CD4-positive, alpha-beta T cell treated with Interleukin-10 for 1 hour (primary cell): ENCODE data around the gene MDP1.
"Not testable (repeated sequence)": the region's sequence is repeated elsewhere in the genome, so short reads cannot be mapped to it uniquely, and the experiment has no call there.

Experiments used
- DNase-seq: peaks from one replicate; pipeline ENCODE4 v3.0.0-alpha.2; 2020

MDP1 gene

DNA sequence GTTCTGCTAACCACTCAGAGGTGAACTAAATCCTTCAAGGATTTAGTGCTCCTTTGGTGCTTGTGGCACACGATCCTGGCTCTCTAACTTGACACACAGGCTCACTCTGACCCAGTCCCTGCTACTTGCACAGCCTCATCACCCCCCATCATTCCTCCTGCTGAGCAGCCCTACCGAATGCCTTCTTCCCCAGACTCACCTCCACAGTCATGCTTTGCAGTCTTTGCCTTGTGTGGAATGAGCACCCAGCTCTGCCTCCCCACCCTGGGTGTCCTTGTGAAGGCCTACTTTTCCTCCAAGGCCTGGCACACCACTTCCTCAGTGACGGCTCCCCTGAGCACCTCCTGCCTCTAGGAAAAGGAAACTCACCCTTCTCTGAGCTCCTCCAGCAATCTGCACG is 34.5 kb upstream of the MDP1 start:
- no peak for DNase-seq

DNA sequence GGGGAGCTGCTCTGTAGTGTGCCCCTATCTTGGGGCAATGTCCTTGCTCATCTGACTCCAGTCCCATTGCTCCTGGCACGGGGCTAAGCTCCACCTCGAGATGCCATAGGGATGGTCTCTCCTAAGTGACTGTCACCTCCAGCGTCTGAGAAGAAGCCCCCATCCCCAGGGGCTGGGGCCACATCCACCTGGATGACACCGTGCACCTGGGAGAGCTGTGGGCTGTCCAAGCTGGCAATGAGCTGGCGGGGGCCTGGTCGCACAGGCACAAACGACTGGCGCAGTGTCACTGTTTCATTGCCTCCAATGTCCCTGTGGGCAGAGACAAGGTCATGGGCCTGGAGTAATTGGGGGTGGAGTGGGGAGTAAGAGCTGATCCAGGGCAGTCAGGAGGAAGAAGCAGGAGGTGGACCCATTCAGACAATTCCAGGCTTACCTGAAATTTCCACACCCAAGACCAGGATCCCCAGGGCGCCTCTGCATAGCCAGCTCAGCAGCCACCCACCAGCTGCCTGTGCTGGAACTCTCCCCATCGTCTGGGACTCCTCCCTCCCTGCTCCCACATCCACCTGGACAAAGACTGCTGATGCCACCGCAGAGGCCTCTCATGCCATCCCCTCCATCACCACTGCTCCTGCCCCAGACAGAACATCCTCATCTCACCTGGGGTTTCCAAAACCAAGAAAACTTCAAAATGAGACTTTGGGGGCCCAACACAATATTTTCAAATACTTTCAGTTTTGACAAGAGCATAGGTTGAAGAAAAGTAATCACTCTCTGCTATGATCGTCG is 33.6 kb upstream of the MDP1 start:
- DNase-seq, result no peak

DNA sequence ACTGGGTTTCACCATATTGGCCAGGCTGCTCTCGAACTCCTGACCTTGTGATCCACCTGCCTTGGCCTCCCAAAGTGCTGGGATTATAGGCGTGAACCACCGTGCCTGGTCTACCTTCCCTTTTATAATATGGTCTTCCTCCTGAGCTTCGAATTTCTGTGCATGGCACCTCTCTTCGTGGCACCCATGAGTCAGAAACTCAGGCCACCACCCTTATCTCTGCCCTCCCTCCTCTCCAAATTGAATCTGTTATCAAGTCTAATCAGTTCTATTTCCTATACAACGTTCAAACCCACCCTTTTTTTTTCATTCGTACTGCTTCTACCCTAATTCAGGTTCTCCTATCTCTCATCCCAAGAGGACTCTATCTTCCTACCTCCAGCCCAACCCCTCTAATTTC is 31.6 kb upstream of the MDP1 start:
- DNase-seq, result no peak

DNA sequence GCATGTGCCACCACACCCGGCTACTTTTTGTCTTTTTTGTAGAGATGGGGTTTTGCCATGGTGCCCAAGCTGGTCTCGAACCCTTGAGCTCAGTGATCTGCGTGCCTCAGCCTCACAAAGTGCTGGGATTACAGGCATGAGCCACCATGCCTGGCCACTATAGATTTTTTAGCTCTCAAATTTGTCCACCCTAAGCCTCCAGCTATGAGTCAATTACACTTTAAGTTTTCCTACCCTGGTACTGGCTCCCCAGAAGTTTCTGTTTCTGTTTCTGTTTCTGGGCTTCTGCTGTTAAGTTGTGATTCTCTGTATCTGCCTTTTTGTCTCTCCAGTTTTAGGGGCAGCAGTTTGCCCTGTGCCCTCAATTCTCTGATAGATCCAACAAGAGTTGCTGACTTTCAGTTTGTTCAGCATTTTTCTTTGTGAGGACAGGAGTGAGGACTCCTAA is 30.9 kb upstream of the MDP1 start:
- peak; percentile 63 for DNase-seq

DNA sequence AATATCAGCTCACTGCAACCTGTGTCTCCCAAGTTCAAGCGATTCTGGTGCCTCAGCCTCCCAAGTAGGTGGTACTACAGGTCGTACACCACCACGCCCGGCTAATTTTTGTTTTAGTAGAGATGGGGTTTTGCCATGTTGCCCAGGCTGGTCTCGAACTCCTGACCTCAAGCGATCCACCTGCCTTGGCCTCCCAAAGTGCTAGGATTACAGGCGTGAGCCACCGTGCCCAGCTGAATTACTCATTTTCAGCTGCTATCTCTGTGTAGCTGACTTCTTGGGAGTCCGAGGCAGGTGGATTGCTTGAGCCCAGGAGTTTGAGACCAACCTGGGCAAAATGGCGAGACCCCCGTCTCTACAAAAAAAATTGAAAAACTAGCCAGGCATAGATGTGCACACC is 29.5 kb upstream of the MDP1 start:
- DNase-seq, result not testable (repeated sequence)

DNA sequence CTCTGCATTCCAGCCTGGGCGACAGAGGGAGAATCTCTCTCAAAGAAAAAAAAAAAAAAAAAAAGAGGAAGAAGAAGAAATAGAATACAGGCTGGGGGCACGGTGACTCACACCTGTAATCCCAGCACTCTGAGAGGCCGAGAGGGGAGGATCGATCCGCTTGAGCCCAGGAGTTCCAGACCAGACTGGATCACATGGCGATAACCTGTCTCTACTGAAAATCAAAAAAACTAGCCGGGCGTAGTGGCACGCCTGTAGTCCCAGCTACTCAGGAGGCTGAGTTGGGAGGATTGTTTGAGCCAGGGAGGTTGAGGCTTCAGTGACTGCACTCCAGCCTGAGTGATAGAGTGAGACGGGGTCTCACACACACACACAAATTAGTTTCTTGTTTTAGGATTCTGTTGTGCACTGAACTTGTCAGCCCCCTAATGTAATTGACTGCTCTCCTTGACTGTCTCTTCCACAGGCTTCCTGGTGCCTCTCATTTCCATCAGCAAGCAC is 27.5 kb upstream of the MDP1 start:
- DNase-seq, result no peak

DNA sequence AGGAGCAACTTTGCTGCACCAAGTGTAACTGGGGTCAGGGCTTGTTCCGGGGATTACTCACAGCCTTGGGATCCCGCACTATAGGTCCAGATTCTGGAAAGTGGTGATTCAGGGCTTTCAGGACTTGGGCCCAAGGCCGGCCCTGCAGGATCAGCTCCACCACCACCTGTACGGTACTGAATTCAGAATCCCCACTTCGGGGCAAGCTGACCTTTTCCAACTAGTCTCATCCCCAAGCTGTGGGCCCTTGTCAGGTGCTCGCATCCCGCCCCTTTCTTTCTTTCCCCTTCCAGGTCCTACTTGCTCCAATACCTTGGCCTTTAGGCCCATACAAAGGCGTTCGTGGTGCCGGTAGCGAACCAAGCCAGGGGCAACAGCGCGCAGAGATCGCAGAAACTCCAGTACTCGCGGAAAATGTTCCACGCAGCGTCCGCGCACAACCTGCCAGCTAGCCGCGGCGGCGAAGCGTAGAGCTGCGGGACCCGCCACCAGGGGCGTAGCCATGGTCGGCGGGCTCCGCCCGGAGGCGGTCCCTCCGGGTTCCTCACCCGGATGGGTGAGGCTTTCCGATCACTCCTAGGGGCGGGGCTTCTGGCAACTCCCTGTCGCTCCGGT is 26.1 kb upstream of the MDP1 start:
- peak; percentile 94 for DNase-seq

DNA sequence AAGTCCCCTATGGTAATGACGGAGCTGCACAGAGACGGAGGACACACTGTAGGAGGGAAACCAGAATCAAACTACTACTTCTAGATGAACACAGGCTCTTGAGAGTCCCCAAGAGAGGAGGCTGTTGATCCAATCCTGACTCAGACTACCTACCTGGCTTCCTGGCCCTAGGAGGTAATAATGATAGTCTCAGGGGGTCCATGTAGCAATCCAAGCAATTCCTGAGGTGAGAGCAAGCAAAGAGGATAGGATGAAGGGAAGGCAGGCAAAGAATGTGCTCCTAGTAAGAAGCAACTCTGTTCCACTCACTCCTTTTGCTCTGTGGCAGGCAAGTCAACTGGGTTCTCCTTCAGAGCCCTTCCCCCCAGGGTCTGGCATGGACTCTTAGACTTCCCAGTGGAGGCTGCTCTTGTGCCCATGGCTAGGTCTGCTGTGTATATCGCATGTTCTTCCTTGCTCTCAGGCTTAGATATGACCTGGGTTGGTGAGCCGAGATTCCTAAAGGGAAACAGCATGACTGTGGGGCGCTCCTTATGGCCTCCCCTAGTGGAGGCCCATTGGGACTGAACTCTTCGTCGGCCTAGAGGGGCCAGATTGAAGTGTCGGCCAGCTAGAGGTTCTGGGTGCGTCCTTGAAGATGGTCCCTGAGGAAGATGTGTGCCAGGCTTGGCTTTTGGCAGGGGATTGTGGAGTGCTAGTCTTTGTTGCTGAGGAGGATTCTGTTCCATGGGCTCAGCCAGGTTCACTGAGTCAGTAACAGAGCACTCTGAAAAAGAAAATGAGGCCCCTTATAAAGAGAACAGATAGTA is 24.4 kb upstream of the MDP1 start:
- no peak for DNase-seq

DNA sequence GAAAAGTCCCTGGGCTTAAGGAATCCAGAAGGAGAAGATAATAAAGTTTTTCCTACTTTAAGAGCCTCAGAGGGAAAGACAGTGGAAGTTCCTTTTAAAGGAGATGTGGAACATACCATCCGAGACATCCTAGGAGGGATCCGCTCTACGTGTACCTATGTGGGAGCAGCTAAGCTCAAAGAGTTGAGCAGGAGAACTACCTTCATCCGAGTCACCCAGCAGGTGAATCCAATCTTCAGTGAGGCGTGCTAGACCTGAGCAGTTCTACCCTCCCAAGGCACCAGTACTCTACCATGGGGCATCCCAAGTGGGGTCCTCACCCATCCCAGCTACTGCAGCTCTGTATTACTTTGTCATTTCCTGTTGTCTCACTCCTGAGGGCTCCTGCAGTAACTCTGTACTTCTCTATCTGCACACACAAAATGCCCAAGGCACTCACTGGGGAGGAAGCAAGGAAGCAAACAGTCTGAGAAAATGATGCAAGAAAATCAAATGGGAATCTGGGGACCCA is 22.7 kb upstream of the MDP1 start:
- DNase-seq, result no peak

DNA sequence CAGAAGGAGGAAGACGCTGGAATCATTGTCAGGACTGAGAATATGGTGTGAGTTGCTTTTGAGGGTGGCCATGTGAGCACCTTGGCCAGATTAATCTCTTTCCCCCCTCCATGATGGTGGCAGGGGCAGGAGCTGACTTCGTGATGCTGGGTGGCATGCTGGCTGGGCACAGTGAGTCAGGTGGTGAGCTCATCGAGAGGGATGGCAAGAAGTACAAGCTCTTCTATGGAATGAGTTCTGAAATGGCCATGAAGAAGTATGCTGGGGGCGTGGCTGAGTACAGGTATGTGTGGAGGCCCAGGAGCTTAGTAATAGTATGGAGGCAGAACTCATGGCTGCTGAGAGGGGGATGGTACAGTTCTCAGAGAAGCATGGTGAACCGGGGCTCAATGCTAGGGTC is 22.3 kb upstream of the MDP1 start:
- no peak for DNase-seq

DNA sequence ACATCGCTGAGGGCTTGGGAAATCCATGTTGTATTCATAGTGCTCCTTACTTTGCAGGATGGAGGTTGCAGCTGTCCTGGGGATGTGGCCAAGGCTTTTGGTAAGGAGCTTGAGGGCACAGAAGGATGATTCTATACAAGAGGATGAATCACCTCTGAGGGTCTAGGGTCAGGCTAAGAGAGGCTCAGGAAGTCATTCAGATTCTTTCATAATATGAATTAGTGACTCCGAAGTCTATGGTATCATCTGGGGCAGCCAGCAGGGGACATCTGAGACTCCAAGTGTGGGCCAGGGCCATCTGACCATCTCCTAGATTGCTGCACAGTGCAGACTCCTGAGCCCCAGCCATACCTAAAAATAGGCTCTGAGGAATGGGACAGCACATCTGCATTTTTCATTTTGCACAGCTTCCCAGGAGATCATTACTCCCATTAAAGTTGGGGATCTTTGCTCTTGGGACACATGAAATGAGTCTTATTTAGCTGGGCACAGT is 21.6 kb upstream of the MDP1 start:
- DNase-seq, result no peak

DNA sequence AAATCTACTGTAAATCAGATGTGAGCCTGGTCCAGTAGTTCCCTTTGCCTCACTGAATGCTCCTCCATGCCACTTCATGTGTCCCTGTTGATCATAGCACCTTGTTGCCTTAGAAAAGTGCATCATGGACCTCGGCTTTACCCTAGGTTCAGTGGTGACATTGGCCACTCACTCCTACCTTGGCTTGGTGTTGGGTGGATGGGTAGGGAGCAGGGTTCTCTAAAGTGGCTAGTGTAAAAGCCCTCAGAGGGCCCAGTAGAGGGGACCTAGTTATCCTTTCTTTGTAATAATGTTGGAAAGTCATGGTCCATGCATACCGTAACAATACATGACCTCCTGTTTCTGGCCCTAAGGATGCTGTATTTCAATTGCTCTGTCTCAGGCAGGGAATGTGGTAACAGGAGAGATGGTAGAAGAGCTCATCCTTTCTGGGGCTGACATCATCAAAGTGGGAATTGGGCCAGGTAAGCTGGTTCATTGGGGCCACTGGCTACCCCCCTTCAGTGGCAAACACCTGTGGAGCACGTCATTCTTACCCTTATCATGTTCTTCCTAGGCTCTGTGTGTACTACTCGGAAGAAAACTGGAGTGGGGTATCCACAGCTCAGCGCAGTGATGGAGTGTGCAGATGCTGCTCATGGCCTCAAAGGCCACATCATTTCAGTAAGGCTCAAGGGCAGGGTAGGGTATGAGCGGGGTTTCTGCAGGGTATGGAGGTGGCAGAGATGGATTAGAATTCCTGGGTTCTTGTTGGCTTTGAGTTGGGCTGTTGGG is 21.0 kb upstream of the MDP1 start:
- no peak for DNase-seq

DNA sequence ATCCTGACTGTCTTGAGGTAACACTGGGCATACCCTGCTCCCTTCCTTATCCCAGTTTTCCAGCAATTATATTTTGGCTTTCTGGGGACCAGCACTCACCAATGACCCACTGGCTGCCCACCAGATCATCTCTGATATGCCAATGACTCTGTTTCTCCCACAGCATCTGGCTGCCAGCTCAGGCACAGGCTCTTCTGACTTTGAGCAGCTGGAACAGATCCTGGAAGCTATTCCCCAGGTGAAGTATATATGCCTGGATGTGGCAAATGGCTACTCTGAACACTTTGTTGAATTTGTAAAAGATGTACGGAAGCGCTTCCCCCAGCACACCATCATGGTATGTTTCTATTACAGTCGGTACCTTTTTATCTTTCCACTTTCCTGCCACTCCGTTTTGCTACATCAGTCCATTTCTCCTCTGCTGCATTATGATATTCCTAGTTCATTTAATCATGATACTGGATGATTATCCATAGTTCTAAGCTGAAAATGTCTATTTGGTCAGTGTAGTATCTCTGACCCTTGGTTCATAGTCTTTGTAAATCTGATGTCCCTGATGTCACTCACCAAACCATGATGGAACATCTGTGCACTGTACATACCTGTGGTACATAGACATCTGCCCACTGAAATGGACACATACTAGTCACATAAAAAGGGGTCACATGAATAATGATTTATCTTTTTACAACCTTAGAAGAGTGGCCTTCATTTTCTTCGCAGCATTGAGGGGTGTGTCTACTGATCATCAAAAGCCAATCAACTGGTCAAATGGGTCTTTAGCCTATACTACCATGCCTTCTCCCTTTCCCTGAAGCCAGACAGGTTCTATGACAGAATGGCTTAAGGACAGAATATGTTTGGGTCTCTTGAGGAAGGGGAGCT is 20.2 kb upstream of the MDP1 start:
- DNase-seq, result no peak

DNA sequence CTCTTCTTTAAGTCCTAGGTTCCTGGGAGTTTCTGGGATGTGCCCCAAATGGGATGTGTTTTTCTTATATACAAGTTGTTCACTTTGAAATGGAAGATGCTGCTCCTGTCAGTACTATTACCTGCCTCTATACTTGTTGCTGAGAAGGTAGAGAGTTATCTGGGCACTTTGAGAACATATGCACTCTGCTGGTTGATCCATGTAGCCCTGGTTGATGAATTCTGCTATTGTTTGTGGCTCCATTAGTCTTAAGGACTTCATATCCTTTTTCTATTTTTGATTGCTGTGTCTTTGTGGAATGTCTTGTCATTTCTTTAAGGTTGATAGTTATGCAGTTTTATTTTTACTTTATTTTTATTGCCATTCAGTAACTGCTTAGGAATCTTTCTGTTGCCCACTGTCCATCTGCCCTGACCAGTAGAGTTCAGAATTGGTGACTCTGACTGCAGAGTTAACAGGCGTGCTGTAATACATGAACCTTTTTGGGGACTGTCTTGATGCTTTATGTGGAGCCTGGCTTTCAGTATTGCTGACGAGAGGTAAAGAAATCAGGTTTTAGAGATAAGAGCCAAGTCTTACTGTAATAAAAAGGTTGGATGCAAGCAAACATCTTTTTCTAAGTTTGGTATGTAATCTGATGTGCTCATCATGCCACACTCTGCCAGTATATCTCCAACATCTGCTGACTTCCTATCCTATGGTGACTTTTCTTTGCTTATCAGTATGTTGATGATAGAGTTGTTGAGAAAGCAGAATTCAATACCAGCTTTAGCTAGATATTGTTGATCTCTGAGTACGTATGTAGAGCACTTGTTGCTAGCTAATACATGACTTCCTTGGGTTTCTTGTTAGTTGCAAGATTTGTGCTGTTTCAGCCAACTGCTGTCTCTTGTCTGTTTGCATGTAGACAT is 18.5 kb upstream of the MDP1 start:
- no peak for DNase-seq

DNA sequence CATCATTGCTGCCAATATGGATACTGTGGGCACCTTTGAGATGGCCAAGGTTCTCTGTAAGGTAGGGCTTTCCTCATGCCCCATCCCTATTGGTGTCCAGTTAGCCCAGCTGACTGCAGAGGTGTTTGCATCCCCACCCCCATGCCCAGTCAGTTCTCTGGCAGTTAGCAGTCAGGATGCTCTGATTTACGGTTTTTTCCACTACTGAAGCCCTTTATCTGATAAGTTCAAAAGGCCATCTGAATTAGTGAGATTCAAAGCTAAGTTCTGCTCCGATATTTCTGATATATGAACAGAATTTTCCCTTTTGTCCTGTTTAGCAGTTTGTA is 17.6 kb upstream of the MDP1 start:
- DNase-seq, result no peak

DNA sequence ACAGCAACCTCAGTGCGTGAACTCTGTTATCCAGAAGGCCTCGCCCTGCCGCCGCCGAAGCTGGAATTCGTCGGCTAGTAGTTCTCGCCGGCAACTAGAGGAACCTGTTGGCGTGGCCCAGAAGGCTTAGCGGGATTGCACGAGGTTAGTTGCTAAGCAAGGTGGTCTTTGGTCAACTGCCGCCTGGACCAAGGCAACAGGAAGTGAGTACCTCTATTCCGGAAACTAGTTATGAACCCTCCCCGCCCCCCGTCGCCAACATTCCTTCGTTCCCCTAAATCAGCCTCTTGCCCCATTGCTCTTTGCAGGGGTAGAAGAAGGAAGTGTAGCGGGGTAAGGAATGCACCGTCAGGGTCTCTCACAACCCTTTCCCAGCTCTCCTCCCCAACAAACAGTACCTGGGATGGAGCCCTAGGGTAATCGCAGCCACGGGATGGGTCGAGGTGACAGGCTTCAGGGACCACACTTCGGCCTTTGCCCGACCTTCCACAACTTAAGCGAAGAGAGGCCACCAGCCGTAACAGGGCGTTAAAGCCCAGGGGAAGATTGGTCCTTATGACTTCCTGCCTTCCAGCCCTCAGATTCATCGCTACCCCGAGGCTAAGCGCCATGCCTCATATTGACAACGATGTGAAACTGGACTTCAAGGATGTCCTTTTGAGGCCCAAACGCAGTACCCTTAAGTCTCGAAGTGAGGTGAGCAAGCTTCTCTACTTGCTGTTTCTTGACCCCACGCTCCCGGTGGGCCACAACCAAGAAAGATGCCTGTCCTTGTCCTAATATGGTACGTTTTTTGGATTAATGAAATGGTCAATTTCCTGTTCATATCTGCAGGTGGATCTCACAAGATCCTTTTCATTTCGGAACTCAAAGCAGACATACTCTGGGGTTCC is 17.0 kb upstream of the MDP1 start, which contains the start of gene GMPR2:
GMPR2 (plus strand) TSS at position 285 of the 893 bp plus-strand sequence; CDS start at position 610, 325 bp downstream.
- no peak for DNase-seq

DNA sequence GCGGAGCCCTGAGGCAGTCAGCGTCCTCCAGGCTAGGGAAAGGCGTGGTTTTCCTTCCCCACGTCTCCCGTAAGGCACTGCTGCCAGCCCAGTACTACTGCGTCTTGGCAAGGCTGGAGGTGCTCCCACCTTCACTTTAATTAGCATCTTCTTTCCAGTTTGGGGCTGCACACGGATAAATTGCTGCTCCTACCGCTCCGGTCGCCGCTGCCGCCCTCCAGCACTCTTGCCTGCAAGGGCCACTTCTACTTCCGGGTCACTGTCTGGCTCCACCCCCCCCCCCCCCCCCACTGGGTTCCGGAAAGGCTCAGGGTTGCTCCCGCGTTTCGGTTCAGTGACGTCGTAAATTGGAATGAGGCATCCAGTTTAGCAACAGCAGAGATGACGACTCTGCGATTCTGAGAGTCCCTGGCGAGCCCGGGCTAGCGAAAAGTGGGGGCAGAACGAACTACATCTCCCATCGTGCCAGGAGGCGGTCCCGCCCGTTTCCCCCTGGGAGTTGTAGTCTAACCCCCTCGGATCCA is 16.3 kb upstream of the MDP1 start, which contains the start of gene NEDD8:
NEDD8 (minus strand) TSS at position 247 of the 524 bp plus-strand sequence; CDS start at position 147, 100 bp downstream.
- peak; percentile 89 for DNase-seq

DNA sequence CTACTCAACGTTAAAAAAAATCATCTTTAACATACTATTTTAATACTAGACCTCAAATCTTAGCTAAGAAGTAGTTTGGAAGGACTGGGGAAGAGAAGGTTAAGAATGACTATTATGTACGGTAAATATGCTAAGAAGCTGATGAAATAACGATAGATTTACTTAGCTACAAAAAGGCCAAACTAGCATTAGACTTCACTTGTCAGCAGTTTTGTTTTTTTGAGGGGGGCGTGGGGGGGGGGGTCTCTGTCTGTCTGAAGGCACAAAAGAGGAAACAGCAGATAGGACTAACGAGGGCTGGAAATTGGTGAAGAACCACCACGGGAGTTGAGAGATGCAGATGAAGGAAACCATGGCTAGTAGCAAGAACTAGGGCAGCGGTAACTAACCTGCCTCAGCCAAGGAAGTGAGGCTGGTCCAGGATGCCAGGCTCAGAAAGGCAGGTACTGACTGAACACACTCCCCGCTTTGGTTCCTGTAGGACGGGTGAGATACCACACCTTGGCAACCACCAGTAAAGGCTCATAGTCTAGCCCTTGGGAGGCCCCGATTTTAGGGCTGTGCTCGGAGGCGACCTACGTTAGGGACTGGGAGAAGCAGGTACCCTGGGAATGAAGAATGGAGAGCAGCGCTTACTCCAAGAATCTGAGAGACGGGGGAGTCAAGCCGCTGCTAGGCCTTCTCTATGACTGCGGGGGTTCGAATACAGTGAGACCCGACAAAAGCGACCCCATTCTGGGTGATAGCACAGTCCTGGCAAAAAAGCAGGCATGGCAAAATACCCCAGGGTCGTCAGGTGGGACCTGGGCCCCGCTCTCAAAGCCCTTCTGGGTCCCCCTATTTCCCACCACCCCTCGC is 15.6 kb upstream of the MDP1 start:
- peak; percentile 32 for DNase-seq
